ENCODE measurements around the gene LHPP.

Gene LHPP

GRCh38 chr10:124496620-124497019, 35.0 kb downstream of the LHPP start:
- no peak for DNase-seq (ENCODE audit: low read depth)

DNA sequence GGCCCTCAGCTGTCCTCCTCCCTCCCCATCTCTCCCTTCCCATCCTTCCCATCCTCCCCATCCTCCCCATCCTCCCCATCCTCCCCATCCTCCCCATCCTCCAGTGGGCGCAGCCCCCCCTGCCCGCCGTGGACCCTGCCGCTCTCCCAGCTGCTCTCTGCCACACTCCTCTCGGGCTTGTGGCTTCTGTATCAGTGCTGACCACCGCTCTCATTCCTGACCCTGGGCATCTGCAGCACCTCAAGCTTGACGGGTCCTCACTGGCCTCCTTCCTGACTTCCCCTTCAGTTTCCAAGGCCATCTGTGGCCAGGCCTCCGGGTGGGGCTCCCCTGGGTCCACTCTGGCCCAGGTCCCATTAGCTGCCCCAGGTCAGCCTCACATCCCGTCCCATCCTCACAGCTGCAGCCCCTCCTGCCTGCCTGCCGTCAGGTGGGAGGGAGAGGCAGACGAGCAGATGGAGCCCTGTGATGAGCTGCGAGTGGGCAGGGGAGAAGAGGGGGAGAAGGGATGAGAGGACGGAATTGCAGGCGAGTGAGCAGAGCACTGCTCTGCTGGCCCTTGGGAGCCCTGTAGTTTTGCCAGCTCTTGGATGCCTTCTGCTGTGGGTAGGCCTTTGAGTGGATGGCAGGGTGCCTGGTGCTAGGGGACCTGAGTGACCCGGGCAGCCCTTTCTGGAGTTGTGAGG, 35.7 kb downstream of the LHPP start:
- no peak for DNase-seq (ENCODE audit: low read depth)

GRCh38 chr10:124498056-124498455, 36.4 kb downstream of the LHPP start:
- DNase-seq (ENCODE audit: low read depth), result no peak

- DNase-seq (ENCODE audit: low read depth), result no peak
Observed at GRCh38 chr10:124500757-124501156, 39.1 kb downstream of the LHPP start.

GRCh38 chr10:124504711-124505110, 43.1 kb downstream of the LHPP start:
- no peak for DNase-seq (ENCODE audit: low read depth)

- no peak for DNase-seq (ENCODE audit: low read depth)
Observed at GRCh38 chr10:124505279-124505678, 43.7 kb downstream of the LHPP start.

DNA sequence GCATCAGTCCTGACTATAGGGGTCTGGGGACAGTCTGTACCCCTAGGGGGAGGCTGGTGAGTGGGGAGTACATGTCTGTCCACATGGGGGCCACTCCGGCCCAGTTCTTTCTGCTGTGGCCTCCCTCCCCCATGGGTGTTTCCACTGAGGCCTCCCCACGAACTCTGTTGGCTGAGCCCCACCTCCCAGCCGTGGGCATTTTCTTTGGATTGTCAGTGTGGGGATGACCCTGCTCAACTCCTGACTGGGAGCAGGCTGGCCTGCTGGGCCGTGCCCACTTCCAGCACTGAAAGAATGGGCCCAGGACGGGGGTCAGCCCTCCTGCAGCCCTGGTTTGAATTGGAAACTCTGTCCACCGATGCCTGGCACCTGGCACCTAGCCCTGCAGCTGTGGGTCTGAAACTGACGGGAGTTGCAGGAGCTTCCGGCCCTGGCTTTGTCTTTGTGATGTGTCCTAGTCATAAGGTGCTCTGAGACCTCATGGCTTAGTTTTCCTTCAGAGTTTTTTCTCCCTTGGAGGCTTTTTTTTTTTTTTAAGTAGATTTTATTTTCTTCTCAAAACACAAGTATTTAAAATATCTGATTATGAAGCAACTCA, 46.5 kb downstream of the LHPP start:
- no peak for DNase-seq (ENCODE audit: low read depth)

DNA sequence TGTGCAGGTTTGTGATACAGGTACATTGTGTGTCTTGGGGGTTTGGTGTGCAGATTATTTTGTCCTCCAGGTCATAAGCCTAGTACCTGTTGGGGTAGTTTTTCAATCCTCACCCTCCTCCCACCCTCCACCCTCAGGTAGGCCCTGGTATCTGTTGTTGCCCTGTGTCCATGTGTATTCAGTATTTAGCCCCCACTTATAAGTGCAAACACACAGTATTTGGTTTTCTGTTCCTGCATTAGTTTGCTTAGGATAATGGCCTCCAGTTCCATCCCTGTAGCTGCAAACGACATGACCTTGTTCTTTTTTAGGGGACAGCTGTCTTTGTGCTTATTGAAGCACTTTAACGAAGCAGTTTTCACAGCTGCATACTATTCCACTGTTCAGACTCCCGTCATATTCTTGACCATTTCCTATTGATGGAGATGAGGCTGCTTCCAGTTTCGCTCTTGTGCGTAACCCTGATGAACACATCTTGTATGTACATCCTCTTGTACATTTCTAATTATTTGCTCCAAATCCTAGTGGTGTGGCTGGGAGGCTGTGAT, 47.4 kb downstream of the LHPP start:
- DNase-seq (ENCODE audit: low read depth), result no peak

- no peak for DNase-seq (ENCODE audit: low read depth)
Observed at GRCh38 chr10:124509880-124510632, 48.4 kb downstream of the LHPP start.

DNA sequence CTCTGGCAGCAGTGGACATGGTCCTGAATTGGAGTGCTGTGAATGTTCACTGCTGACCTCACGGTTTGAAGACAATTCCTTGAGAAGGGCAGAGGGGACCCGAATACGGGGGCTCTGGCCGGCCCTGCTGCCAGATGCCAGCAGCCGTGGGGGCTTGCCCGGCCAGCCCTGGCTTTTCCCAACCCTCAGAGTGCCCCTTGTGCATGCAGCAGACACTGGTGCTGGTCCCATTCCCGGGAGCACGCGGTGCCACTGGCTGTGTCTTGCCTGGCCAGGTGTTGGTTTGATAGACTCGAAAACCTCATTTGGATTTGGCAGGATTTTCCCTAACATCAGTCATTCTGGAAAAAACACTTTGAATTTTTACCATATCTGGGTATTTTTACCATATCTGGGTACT, 49.1 kb downstream of the LHPP start:
- no peak for DNase-seq (ENCODE audit: low read depth)

DNA sequence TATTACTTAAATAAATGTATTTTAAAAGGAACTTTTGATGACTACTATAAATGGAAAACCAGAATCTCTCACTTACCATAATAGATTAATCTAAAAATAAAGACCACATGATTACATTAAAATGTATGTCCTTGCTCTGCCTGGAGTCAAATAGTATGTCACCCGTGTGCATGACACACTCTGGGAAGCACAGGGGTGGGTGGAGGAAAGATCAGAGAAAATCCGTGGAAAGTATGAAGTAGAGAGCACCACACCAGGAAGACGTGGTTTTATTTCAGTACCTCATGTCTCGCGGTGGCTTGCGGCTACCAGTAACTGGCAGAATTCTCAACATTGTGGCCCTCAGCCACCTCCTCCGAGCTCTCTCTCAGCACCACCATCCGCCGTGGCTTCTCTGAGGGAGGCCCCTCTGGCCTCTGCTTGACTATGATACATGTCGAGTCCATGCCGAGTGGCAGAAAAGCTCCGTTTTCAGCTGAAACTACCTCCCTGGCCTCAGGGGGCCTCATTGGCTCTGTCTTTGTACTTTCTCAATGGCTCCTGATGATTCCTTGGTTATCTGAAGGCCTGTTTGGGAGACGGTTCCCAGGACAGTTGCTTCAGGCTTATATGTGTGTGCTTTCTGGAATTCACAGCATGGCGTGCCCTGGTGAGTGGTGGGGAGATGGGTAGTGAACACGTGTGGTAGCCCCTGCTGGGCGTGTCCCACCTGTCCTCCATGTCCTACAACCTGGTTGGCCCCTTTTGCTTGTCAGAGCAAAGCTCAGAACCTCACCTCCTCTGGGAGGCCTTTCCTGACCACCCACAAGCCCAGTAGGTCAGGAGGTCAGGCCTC, 49.8 kb downstream of the LHPP start:
- DNase-seq (ENCODE audit: low read depth), result no peak

DNA sequence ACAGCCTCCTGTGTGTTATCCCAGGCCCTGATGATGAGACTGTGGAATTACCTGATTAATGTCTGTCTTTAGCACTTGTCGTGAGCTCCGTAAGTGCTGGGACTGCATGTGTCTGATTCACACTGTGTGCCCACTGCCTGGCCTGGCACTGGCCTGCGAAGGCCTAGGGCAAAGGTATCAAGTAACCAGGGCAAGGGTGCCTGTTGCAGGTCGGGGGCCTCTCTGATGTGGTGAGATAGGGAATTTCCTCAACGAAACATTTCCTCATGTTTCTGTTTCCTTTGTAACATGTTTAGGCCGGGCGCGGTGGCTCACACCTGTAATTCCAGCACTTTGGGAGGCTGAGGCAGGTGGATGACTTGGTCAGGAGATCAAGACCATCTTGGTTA, 50.4 kb downstream of the LHPP start:
- no peak for DNase-seq (ENCODE audit: low read depth)

- no peak for DNase-seq (ENCODE audit: low read depth)
Observed at GRCh38 chr10:124512600-124512999, 51.0 kb downstream of the LHPP start.

DNA sequence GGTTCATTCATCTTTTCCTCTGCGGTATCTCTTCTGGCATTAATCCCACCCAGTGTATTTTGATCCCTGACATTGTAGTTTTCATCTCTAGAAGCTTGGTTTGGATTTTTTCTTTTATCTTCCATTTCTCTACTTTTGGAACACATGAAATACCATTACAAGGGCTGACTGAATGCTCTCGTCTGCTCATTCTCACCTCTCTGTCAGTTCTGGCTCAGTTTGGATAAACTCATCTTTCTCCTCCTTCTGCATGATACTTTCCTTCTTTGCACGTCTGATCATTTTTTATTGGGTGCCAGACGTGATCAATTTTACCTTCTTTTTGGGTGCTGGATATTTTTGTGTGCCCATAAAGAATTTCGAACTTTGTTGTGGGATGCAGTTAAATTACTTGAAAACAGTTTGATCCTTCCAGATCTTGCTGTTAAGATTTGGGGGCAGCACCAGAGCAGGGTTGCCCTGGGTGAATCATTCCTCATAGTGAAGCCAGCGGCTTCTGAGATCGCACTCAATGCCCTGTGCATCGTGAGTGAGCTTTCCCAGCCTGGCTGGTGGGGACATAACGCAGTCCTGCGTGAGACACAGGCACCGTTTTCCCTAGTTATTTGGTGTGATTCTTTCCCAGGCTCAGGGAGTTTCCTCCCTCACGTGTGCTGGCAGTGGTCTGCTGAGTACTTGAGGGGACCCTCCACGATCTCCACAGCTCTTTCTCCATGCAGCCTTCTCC, 53.8 kb downstream of the LHPP start:
- no peak for DNase-seq (ENCODE audit: low read depth)

- DNase-seq (ENCODE audit: low read depth), result no peak
Observed at GRCh38 chr10:124516181-124516580, 54.6 kb downstream of the LHPP start.

DNA sequence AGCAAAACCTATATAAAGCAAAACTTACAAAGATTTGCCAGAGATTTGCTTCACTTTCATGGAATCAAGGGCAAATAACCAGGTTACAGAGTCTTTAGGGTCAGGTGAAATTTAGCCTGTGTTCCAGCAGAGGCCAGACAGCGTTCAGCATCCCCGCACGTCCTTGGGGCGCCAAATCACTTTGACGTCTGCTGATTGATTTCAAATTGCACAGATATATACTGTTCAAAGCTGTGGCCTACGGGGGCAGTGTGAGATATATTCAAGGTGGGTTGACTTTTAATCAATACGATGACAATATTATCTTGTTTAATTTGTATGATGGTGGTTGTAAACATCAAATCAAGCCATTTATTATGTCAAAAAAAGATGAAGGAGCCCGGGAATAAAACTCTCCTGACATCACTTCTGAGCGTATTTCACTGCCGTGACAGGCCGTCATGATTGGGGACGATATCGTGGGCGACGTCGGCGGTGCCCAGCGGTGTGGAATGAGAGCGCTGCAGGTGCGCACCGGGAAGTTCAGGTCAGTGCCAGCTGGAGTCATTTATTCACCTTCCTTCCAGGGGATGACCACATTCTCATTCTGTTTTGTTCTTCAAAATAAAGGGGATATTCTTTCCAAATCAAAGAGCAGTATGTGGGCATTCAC, 55.2 kb downstream of the LHPP start:
- no peak for DNase-seq (ENCODE audit: low read depth)

GRCh38 chr10:124517461-124517860, 55.8 kb downstream of the LHPP start:
- DNase-seq (ENCODE audit: low read depth), result no peak

DNA sequence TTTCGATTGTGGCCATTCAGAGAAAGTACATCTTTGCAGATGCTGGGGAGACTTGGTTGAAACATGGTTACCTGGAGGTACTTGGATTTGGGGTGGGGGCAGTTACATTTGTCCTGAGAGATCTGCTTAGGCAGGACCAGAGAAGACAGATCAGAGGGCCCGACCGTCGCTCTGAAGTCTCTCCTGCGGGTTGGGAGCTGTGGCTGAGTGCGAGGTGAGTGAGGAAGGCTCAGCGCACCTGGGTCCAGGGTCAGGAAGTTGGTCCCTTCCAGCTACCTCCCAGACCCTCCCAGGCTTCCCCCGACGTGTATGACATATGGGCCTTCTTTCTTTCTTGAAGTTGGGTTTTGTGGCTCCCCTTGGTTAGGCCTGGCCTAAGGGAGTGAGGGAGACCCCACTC, 56.3 kb downstream of the LHPP start:
- no peak for DNase-seq (ENCODE audit: low read depth)

DNA sequence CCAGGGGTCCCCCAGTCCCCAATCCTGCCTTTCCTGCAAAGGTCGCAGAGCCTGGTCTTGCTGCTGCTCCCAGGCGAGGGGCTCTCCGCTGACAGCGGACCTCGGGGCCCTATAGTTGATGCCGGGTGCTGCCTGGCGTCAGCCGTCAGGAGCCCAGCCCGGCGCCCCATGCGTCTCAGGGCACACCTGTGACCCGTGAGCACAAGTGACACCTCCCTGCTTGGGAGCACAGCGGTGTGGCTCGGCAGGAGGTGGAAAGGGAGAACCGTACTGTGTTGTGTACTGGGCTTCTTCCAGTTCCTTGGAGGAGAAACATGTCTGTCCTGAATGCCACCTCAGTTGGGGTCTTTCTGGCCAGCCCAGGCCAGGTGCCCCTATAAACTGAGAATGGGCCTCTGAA, 56.7 kb downstream of the LHPP start:
- DNase-seq (ENCODE audit: low read depth), result no peak

DNA sequence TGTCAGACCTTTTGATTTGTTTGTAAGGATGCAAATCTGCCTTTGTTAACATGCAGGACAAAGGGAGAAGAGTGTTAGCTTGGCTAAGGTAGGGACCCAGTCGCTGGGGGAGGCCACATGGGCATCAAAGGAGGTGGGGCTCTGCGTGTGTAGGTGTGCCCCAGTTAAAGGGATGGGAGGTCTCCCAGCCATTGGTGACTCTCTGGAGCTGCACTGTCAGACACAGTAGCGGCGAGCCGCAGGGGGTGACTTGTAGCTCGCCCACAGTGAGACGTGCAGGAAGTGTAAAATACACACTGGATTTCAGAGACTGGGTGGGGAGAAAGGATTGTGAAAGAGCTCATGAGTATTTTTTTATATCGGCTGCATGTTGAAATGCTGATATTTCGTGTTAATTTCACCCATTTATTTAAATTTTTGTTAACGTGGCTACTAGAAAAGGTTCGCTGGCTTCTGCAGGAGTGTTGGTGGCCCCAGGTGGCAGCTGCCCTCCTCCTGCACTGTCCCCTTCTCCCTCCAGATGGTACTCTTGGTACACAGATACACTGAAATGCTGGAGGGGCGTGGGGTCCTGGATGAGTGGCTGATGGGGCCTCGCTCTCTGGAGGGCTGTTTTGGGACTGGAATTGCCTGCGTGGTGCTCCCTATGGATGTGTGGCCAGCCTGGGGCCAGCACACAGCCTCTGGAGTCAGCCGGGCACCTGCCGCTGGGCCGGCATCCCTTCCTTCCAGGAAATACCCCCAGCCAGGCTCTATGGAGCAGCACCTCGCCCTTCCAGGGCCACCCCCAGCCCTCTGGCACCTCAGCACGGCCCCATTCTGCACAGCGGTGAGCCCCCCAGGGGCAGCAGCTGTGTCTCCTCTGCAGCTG, 59.2 kb downstream of the LHPP start:
- DNase-seq (ENCODE audit: low read depth), result no peak
